HepG2 (cell line): ENCODE measurements around the gene PKD1L1. TPM values are rescaled to one million over a fixed set of nuclear protein-coding genes. Genes with fewer than 3 reads are reported as not detected.
A peak's percentile ranks its signal among the peaks of the same experiment; 100 is the strongest.

Experiments
- FOXA3 ChIP-seq: IDR thresholded peaks from 2 replicates; pipeline ENCODE4 v1.6.1; 2016; ENCODE audit warnings: missing genetic modification reagents, missing compliant biosample characterization
- FOXM1 ChIP-seq: sonication (generic); formaldehyde crosslinking; IDR thresholded peaks from 2 replicates; pipeline ENCODE4 v1.5.0; 2020; ENCODE audit warnings: missing genetic modification reagents
- HOXA3 ChIP-seq: sonication (generic); formaldehyde crosslinking; IDR thresholded peaks from 2 replicates; pipeline ENCODE4 v1.5.0; 2020; ENCODE audit warnings: missing genetic modification reagents
- MNT ChIP-seq: fragments of 450-650 bp; IDR thresholded peaks from 2 replicates; pipeline ENCODE4 v1.6.1; 2016
- RBAK ChIP-seq: sonication (generic); formaldehyde crosslinking; IDR thresholded peaks from 2 replicates; pipeline ENCODE4 v1.5.1; 2020; ENCODE audit warnings: mild to moderate bottlenecking, missing genetic modification reagents
- SALL1 ChIP-seq: sonication (generic); formaldehyde crosslinking; IDR thresholded peaks from 2 replicates; pipeline ENCODE4 v1.8.0; 2022; ENCODE audit warnings: mild to moderate bottlenecking, missing genetic modification reagents
- SOX13 ChIP-seq, 3 experiments: fragments of 450-650 bp in 1 of 3; sonication (generic) in 1 of 3; formaldehyde crosslinking in 1 of 3; IDR thresholded peaks in 2 of 3; conservative IDR thresholded peaks in 1 of 3; 2 replicates each; pipeline versions ENCODE4 v1.5.0 to v1.6.1; 2016 to 2020; ENCODE audit warnings: antibody characterized with exemption in 1 of 3, mild to moderate bottlenecking in 1 of 3, missing compliant biosample characterization in 1 of 3, missing genetic modification reagents in 1 of 3, moderate library complexity in 1 of 3
- TBX2 ChIP-seq: sonication (generic); formaldehyde crosslinking; IDR thresholded peaks from 2 replicates; pipeline ENCODE4 v1.5.0; 2020; ENCODE audit warnings: missing genetic modification reagents, mild to moderate bottlenecking, borderline replicate concordance
- ZBTB38 ChIP-seq: sonication (generic); formaldehyde crosslinking; IDR thresholded peaks from 2 replicates; pipeline ENCODE4 v1.5.1; 2020; ENCODE audit warnings: mild to moderate bottlenecking, missing genetic modification reagents
- ZNF225 ChIP-seq: sonication (generic); formaldehyde crosslinking; IDR thresholded peaks from 2 replicates; pipeline ENCODE4 v1.4.0; 2020; ENCODE audit warnings: mild to moderate bottlenecking, missing genetic modification reagents
- ZNF687 ChIP-seq: sonication (generic); formaldehyde crosslinking; IDR thresholded peaks from 2 replicates; pipeline ENCODE4 v1.5.1; 2020; ENCODE audit warnings: mild to moderate bottlenecking, missing genetic modification reagents, moderate library complexity
- polyA plus RNA-seq, 8 experiments: library from polyadenylated mRNA; depleted of rRNA in 3 of 8; stranded (reverse) in 7 of 8; unstranded in 1 of 8; fragments of >200 nt; fragmentation: Illumina TruSeq in 4 of 8; extraction: Trizol in 4 of 8; gene quantifications; 2 replicates each; pipeline versions ENCODE4 v1.2.1 to v1.2.3, GENCODE V29; 2011 to 2016; ENCODE audit warnings: low read depth in 4 of 8, missing spikeins in 1 of 8, mixed read lengths in 1 of 8; ENCODE audit not compliant: insufficient read depth in 1 of 8
- total RNA-seq, 5 experiments: library from RNA; depleted of rRNA; stranded (reverse); fragments of >200 nt; fragmentation: Illumina TruSeq; extraction: Trizol; gene quantifications; 2 replicates each; pipeline ENCODE4 v1.2.3, GENCODE V29; 2016; ENCODE audit warnings: low read depth in 1 of 5
- TF ChIP-seq, protein P1 (sequence below): IDR thresholded peaks from 2 replicates; pipeline ENCODE4 v1.6.1; 2016; ENCODE audit warnings: low read depth, control low read depth
- TF ChIP-seq, protein P2 (sequence below): sonication (generic); formaldehyde crosslinking; IDR thresholded peaks from 2 replicates; pipeline ENCODE4 v1.4.0; 2020; ENCODE audit warnings: missing genetic modification reagents

Gene PKD1L1
- total and polyA plus RNA-seq, 2 of the 13 experiments (the other 11 are each of a cell fraction or from before 2014, with no cell fraction given), result 0.01 TPM; not detected in 1

GRCh38 chr7:47812429-47813136 lies 135.7 kb downstream of the PKD1L1 start (continued):
- TF ChIP-seq ZNF687 (CRISPR knock-in tag) (peak; percentile 74), ZNF225 (CRISPR knock-in tag) (0 out of 2 replicates have a peak, but pooled peaks have one; percentile 45), RBAK (CRISPR knock-in tag) (peak; percentile 84; the same call in 1 of the 2 replicates), FOXA3 (CRISPR knock-in tag) (0 out of 2 replicates have a peak, but pooled peaks have one; percentile 17), HOXA3 (CRISPR knock-in tag) (no peak), TBX2 (CRISPR knock-in tag) (peak; percentile 64; the same call in 1 of the 2 replicates), FOXM1 (CRISPR knock-in tag) (no peak), SALL1 (peak; percentile 16; the same call in 1 of the 2 replicates), ZBTB38 (peak; percentile 79; the same call in 1 of the 2 replicates), MNT (no peak), SOX13 (IDR thresholded peaks at IDR 0.05) (no peak), SOX13 (CRISPR knock-in tag; conservative IDR thresholded peaks at IDR 0.05 in 1 of 2, IDR thresholded peaks at IDR 0.05 in 1 of 2) (peak in 1 of 2 experiments; percentile 20; a peak in 2 of 4 replicates)
- TF ChIP-seq, protein P1, sequence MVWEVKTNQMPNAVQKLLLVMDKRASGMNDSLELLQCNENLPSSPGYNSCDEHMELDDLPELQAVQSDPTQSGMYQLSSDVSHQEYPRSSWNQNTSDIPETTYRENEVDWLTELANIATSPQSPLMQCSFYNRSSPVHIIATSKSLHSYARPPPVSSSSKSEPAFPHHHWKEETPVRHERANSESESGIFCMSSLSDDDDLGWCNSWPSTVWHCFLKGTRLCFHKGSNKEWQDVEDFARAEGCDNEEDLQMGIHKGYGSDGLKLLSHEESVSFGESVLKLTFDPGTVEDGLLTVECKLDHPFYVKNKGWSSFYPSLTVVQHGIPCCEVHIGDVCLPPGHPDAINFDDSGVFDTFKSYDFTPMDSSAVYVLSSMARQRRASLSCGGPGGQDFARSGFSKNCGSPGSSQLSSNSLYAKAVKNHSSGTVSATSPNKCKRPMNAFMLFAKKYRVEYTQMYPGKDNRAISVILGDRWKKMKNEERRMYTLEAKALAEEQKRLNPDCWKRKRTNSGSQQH, result no peak
- TF ChIP-seq, protein P2, sequence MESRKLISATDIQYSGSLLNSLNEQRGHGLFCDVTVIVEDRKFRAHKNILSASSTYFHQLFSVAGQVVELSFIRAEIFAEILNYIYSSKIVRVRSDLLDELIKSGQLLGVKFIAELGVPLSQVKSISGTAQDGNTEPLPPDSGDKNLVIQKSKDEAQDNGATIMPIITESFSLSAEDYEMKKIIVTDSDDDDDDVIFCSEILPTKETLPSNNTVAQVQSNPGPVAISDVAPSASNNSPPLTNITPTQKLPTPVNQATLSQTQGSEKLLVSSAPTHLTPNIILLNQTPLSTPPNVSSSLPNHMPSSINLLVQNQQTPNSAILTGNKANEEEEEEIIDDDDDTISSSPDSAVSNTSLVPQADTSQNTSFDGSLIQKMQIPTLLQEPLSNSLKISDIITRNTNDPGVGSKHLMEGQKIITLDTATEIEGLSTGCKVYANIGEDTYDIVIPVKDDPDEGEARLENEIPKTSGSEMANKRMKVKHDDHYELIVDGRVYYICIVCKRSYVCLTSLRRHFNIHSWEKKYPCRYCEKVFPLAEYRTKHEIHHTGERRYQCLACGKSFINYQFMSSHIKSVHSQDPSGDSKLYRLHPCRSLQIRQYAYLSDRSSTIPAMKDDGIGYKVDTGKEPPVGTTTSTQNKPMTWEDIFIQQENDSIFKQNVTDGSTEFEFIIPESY (CRISPR knock-in tag), result peak; percentile 78
